AG04449 (cell line): Measurements from ENCODE around the gene CGB1.

Experiments used
- CTCF ChIA-PET: fragments of 350-600 bp; formaldehyde crosslinking; extraction: SDS; loops from one replicate; lab custom pipeline; 2021; ENCODE audit warnings: antibody characterized with exemption; lab: Yijun Ruan, JAX
- POLR2A ChIA-PET: fragments of 400-600, 350-600 bp; formaldehyde crosslinking; extraction: SDS; loops from one replicate; lab custom pipeline; 2020; ENCODE audit warnings: antibody characterized with exemption, inconsistent platforms; lab: Yijun Ruan, JAX
- DNase-seq: peaks from one replicate; pipeline ENCODE4 v3.0.0-alpha.2; 2010; ENCODE audit warnings: low read depth, low spot score
- H3K4me3 ChIP-seq: 2 replicates; pipeline ENCODE4 v1.5.1; 2011; ENCODE audit warnings: low read depth, mild to moderate bottlenecking, control low read depth, low read length
- CTCF ChIP-seq: IDR thresholded peaks from one replicate; pipeline ENCODE4 v1.5.1; 2011; ENCODE audit warnings: mild to moderate bottlenecking, moderate library complexity, low read length, control low read depth, inconsistent platforms; ENCODE audit not compliant: insufficient read depth; ENCODE audit errors: missing control alignments

Gene CGB1

GRCh38 chr19:48986211-48986610, 50.5 kb downstream of the CGB1 start:
- ChIA-PET POLR2A (no interaction called here), CTCF (interaction anchor here (0.6 to 2.9 kb wide), 6 partner anchors 9 to 239 kb away, joined by 3 to 13 read pairs (median 6); no protein-coding TSS in a partner anchor)
- H3K4me3 ChIP-seq: no peak overlapping the region
- no peak for TF ChIP-seq CTCF
- no peak for DNase-seq

GRCh38 chr19:48985711-48986110, 51.0 kb downstream of the CGB1 start:
- no peak overlapping the region for H3K4me3 ChIP-seq
- ChIA-PET CTCF (interaction anchor here (1.0 to 3.0 kb wide), 5 partner anchors 9 to 15 kb away, joined by 3 to 10 read pairs (median 8); no protein-coding TSS in a partner anchor), POLR2A (no interaction called here)
- no peak for DNase-seq
- TF ChIP-seq CTCF: no peak
